Endometrial microvascular endothelial cells (primary cell): ENCODE results near the gene NDFIP1. TPM values are rescaled to one million over a fixed set of nuclear protein-coding genes. Genes with fewer than 3 reads are reported as not detected.

Source experiments
- in situ Hi-C: cut with HindIII; loops from 2 replicates; pipeline ENCODE4 v1.10.0; 2017; ENCODE audit warnings: low sequenced_read_pairs, low pct_unique_long_range_greater_than_20kb; ENCODE audit errors: inconsistent ontology term
- total RNA-seq: library from RNA; depleted of rRNA; stranded (reverse); fragments of >200 nt; gene quantifications from one replicate; pipeline ENCODE4 v1.2.3, GENCODE V29; 2015; ENCODE audit errors: inconsistent ontology term

NDFIP1 gene
- total RNA-seq, 1 donor from 2014 or later = 62.1 TPM

GRCh38 chr5:142114687-142115086 is 6.1 kb downstream of the NDFIP1 start:
- in situ Hi-C loops = no loop called here

GRCh38 chr5:142115937-142116614 is 7.5 kb downstream of the NDFIP1 start:
- in situ Hi-C loops = no loop called here

DNA sequence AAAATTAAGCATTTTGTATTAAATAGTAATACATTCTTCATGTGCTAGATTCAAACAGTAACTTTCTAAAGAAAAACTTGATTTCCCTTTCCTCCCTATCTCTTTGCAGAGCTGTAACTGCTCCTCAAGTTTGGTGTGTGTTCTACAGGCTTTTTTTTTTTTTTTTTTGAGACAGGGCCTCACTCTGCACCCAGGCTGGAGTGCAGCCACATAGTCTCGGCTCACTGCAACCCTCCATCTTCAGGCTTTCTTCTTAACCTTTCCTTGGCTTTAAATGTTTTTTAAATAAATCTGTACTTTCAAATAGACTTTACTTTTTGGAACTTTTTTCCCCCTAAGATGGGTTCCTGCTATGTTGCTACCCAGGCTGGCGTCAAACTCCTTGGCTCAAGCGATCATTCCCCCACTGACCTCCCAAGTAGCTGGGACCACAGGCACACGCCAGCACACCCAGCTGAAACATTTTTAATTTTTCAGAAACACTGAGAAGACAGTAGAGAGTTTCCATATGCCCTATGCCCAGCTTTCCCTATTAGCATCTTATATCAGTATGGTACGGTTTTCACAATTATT is 9.1 kb downstream of the NDFIP1 start:
- in situ Hi-C loops = no loop called here

DNA sequence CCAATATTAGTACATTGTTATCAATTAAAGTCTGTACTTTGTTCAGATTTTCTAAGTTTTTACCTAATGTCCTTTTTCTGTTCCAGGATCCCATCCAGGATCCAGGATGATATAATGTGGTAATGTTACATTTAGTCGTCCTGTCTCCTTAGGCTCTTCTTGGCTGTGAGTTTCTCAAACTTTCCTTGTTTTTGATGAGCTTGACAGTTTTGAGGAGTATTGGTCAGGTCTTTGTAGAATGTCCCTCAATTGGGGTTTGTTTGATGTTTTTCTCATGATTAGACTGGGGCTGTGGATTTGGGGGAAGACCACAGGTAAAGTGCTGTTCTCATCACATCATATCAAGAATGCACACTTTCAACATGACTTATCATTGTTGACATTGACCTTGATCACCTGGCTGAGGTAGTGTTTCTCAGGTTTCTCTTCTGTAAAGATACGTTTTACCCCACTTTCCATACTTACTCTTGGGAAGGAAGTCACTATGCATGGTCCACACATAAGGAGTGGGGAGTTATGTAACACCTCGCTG is 9.6 kb downstream of the NDFIP1 start:
- in situ Hi-C loops = no loop called here

DNA sequence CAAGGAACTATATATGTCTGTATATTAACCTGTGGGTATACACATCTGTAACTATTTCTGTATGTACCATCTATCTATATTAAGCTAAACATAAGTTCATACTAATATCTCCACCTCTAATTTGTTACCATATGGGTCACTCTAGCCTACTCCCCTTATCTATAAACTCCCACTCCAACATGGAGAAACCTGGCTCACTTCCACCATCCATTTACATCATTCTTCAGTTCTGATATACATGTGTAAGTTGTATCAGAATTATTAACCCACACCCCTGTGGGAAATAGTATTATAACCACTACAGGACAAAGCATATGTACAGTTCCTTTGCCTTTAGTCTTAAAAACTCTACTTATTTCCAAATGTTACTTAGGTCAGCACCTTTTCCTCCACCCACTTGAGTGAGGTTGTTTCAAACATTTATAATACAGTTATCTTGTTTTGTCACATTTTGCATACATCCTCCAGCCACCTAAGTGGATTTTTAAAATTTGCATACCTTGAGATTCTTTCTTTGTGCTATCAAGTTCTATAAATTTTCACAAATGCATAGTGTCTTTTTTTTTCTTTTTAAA is 10.6 kb downstream of the NDFIP1 start:
- in situ Hi-C loops = no loop called here

DNA sequence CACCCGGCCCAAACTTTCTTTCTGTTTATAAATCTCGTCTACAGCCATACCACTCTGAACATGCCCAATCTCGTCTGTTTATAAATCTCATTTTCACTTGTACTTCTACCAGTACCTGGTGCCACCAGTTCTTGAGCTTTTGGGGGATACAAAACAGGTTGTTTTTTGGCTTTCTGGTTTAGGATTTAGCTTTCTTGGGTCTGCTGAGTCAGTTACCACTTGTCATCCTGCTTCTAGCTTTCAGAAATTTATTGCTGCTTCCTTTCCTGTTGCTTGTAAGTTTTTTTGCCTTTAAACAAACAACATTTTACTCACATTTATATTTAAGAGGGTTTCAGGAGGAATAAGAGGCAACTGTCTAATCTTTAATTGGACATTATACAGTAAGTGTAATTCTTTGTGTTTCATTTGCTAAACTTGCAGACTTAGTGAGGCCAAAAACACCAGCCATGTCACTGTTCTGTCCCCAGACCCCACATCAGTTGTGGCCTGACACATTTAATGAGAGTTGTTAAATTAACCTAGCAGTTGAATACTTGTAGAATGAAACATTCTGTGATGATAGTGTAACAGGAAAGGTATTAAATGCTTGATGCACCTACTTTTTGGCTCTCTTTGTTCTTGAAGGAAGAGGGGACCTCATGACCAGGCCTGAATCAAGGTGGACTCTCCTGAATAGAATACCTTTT is 11.8 kb downstream of the NDFIP1 start:
- in situ Hi-C loops = no loop called here

- in situ Hi-C loops = no loop called here
Measured at GRCh38 chr5:142122121-142122520, 13.5 kb downstream of the NDFIP1 start.

DNA sequence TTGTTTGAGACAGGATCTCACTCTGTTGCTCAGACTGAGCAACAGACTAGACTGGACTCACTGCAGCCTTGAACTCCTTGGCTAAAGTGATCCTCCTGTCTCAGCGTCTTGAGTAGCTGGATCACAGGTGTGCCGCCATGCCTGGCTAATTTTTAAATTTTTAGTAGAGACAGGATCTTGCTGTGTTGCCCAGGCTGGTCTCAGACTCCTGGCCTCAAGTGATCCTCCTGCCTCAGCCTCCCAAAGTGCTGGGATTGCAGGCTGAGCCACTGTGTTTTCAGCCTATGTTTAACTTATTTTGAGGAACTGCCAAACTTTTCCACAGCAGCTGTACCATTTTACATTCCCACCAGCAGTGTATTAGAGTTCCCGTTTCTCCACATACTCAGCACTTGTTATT is 16.8 kb downstream of the NDFIP1 start:
- in situ Hi-C loops = loop anchor here (25.0 kb wide), 2 partner anchors 113 to 438 kb away; partner anchors contain the start of genes ARAP3 and GNPDA1

GRCh38 chr5:142125963-142126362 is 17.4 kb downstream of the NDFIP1 start:
- in situ Hi-C loops = loop anchor here (25.0 kb wide), 2 partner anchors 114 to 439 kb away; partner anchors contain the start of genes ARAP3 and GNPDA1

- in situ Hi-C loops = loop anchor here (25.0 kb wide), 2 partner anchors 116 to 441 kb away; partner anchors contain the start of genes ARAP3 and GNPDA1
Measured at GRCh38 chr5:142128675-142129208, 20.2 kb downstream of the NDFIP1 start.

DNA sequence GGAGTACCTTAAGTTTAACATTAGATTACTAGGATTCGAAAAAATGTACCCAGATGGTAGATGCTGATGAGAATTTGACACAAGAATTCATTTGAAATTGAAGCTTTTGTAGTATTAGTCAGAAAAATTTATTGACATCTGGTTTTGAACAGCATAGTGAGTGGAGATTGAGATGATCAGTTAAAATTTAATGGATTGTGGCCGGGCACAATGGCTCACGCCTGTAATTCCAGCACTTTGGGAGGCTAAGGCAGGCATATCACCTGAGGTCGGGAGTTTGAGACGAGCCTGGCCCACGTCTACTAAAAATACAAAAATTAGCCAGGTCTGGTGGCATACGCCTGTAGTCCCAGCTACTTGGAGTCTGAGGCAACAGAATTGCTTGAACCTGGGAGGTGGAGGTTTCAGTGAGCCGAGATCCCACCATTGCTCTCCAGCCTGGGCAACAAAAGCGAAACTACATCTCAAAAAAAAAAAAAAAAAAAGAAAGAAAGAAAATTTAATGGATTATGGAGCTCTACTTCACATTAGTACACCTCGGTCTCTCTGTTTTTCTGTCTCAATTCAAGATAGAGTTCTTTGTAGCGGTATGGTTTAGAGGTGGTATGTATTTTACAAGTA is 21.0 kb downstream of the NDFIP1 start:
- in situ Hi-C loops = loop anchor here (25.0 kb wide), 2 partner anchors 117 to 442 kb away; partner anchors contain the start of genes ARAP3 and GNPDA1

GRCh38 chr5:142131394-142131793 is 22.8 kb downstream of the NDFIP1 start:
- in situ Hi-C loops = loop anchor here (25.0 kb wide), 2 partner anchors 119 to 444 kb away; partner anchors contain the start of genes ARAP3 and GNPDA1

DNA sequence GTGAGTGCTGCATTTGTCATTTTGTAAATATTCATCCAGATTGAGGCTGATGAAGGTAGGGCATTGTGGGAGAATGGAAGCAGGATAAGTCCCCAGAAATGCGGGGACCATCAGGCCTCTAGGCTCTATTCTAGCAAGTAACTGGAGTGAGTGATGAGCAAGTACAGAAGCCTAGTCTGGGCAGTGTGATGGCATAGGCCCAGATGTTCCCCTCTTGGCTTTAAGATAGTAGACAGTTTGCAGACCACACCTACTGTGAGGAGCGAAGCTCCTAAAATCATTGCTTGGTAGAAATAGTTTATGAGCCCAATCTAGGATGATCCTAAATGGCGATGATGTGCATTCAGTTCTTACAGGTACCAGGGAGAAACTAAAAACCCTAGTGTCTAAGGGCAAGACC is 24.3 kb downstream of the NDFIP1 start:
- in situ Hi-C loops = loop anchor here (25.0 kb wide), 2 partner anchors 121 to 446 kb away; partner anchors contain the start of genes ARAP3 and GNPDA1

GRCh38 chr5:142133330-142134206 is 25.0 kb downstream of the NDFIP1 start:
- in situ Hi-C loops = loop anchor here (25.0 kb wide), 2 partner anchors 121 to 446 kb away; partner anchors contain the start of genes ARAP3 and GNPDA1

GRCh38 chr5:142134331-142135010 is 25.9 kb downstream of the NDFIP1 start:
- in situ Hi-C loops = loop anchor here (25.0 kb wide), 2 partner anchors 122 to 447 kb away; partner anchors contain the start of genes ARAP3 and GNPDA1

DNA sequence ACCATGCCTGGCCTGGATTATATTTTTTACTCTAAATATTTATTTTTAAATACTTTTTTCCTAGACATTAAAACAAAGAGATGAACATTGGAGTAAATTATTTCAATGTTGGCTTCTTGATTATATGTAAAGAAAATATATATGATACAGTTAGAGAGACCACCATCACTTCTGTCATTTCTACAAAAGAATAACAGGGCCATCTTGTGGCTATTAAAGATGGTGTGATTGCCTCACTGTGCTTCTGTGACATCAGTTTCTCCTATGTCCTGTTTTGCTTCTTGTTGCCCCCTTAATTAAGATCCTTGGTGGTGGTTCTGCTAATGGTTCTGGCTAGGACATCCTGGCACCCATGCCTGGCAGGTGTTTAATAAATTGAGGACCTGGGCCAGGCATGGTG is 32.9 kb downstream of the NDFIP1 start:
- in situ Hi-C loops = loop anchor here (25.0 kb wide), 2 partner anchors 129 to 454 kb away; partner anchors contain the start of genes ARAP3 and GNPDA1

DNA sequence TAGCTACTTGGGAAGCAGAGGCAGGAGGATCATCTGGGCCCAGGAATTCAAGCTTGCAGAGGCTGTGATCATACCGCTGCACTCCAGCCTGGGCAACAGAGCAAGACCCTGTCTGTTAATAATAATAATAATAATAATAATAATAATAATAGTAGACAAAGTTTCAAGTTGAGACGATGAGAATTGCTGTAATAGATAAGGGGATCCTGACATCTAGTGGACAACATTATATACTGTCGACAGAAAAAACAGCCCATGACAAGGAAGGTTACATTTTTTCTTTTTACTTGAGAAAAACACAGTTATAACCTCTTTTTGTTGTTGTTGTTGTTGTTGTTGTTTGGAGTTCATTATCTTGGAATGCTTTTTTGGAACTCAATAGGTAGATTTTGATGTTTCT is 35.3 kb downstream of the NDFIP1 start:
- in situ Hi-C loops = loop anchor here (25.0 kb wide), 2 partner anchors 132 to 457 kb away; partner anchors contain the start of genes ARAP3 and GNPDA1
